Esophagus squamous epithelium (tissue), 4 donors: ENCODE measurements around the gene NFYA.

Experiments
- POLR2A ChIP-seq, 4 donors: fragments of 450-650 bp; IDR thresholded peaks; one replicate each; pipeline ENCODE4 v1.6.1; 2017; ENCODE audit warnings: antibody characterized with exemption in 4 of 4, mild to moderate bottlenecking in 4 of 4, moderate library complexity in 3 of 4
- TF ChIP-seq, protein P1 (sequence below), 6 experiments: fragments of 450-650 bp in 4 of 6; fragments of 200-600 bp in 2 of 6; sonication (generic) in 2 of 6; IDR thresholded peaks; one replicate each; pipeline ENCODE4 v1.5.1; 2016 to 2019; ENCODE audit warnings: antibody characterized with exemption in 6 of 6, mild to moderate bottlenecking in 4 of 6, moderate library complexity in 4 of 6

DNA sequence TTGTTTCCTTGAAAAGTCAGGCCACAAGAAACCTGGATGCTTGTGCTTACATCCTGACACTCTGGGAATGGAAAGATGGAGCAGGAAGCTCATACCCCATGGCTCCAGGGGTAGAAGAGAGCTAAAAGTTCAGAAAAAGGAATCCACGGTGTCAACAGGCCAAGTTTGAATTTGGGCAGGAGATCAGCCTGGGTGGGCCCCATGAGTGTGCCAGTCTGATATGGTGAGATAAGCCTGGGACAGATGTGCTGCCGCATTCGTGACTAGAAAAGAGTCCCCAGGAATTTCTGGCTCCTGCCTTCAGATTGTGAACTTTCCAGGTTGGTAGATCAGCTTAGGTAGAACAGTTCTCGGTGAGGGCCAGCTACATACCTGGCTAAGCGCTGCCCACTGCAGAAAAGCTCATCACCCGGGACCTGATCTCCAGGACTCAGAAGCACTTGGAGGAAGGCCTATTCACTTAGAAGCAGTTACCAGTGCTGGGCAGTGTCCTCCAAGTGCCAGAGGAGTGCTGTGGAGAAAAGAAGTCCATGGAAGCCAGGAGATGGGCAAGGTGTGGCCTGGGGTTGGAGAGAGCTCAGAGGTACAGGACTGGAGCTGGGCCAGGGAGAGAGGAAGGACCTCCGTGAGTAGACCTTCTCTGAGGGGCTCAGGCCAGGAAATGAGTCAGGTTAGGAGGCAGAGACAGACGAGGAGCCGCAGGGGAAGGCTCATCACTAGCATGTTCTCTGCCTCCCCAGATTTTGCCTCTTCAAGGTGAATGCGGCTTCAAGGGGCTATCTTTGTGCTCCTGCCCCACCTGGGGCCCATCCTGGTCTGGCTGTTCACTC, 30.3 kb upstream of the NFYA start, which contains the start of gene TSPO2:
- TF ChIP-seq, protein P1, sequence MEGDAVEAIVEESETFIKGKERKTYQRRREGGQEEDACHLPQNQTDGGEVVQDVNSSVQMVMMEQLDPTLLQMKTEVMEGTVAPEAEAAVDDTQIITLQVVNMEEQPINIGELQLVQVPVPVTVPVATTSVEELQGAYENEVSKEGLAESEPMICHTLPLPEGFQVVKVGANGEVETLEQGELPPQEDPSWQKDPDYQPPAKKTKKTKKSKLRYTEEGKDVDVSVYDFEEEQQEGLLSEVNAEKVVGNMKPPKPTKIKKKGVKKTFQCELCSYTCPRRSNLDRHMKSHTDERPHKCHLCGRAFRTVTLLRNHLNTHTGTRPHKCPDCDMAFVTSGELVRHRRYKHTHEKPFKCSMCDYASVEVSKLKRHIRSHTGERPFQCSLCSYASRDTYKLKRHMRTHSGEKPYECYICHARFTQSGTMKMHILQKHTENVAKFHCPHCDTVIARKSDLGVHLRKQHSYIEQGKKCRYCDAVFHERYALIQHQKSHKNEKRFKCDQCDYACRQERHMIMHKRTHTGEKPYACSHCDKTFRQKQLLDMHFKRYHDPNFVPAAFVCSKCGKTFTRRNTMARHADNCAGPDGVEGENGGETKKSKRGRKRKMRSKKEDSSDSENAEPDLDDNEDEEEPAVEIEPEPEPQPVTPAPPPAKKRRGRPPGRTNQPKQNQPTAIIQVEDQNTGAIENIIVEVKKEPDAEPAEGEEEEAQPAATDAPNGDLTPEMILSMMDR (IDR thresholded peaks at IDR 0.05) = no peak
- TF ChIP-seq POLR2A (IDR thresholded peaks at IDR 0.05) = no peak
